ENCODE measurements around the gene COG8. TPM values are rescaled to one million over a fixed set of nuclear protein-coding genes. Genes with fewer than 3 reads are reported as not detected.
A peak's percentile ranks its signal among the peaks of the same experiment; 100 is the strongest.

COG8 gene
- total and polyA plus RNA-seq, 7 donors, result 9.6 to 57.6 (median 32.2) TPM

- intact Hi-C loops (cut with DNase I), result no loop called here
- H3K4me3 ChIP-seq, result no peak overlapping the region
- no peak for TF ChIP-seq EP300 (IDR thresholded peaks at IDR 0.05)
- TF ChIP-seq CTCF (IDR thresholded peaks at IDR 0.05), result no peak
- TF ChIP-seq POLR2A (IDR thresholded peaks at IDR 0.05), result no peak
- H3K9me3 ChIP-seq, result no peaks in the 10 kb centered on the region
- H3K27ac ChIP-seq, result no peak overlapping the region
- 92 to 94% methylated on average over 11 of the region's 11 CpGs for WGBS, 2 donors
- no peaks in the 10 kb centered on the region for H3K27me3 ChIP-seq
- peaks cover 0 to 28% (median 20%) of the 10 kb centered on the region in 4 donors for H3K4me1 ChIP-seq
- peak; percentile 34 for DNase-seq
- H3K36me3 ChIP-seq, result peaks cover 25 to 60% (median 36%) of the 10 kb centered on the region in 4 donors
Observed at GRCh38 chr16:69314534-69314933, 24.8 kb downstream of the COG8 start.

- Histone ChIP-seq H3K4me3 (no peak overlapping the region), H3K4me1 (peaks cover 0 to 28% (median 20%) of the 10 kb centered on the region in 4 donors), H3K27me3 (no peaks in the 10 kb centered on the region), H3K9me3 (no peaks in the 10 kb centered on the region), H3K27ac (no peak overlapping the region), H3K36me3 (peaks cover 14 to 49% (median 26%) of the 10 kb centered on the region in 4 donors)
- DNase-seq, result no peak
- TF ChIP-seq POLR2AphosphoS5 (IDR thresholded peaks at IDR 0.05) (no peak), EP300 (IDR thresholded peaks at IDR 0.05) (no peak), CTCF (IDR thresholded peaks at IDR 0.05) (no peak), POLR2A (IDR thresholded peaks at IDR 0.05) (no peak)
- 92 to 93% methylated on average over 5 of the region's 5 CpGs for WGBS, 2 donors
- intact Hi-C loops (cut with DNase I), result no loop called here
Observed at GRCh38 chr16:69313469-69313868, 25.9 kb downstream of the COG8 start.

- intact Hi-C loops (cut with DNase I), result loop anchor here (2.0 kb wide), 2 partner anchors 19 to 27 kb away; partner anchors contain the start of genes COG8, NIP7 and PDF
- H3K9me3 ChIP-seq, result no peaks in the 10 kb centered on the region
- peak; percentile 72 for DNase-seq
- H3K27me3 ChIP-seq, result no peaks in the 10 kb centered on the region
- WGBS, 2 donors, result 1% methylated on average over 59 of the region's 59 CpGs
- H3K36me3 ChIP-seq, result peaks cover 9 to 34% (median 13%) of the 10 kb centered on the region in 4 donors
- H3K4me1 ChIP-seq, result peaks cover 0 to 28% (median 20%) of the 10 kb centered on the region in 4 donors
- peak overlapping the region; percentile 74 to 89 (median 85) for H3K4me3 ChIP-seq
- TF ChIP-seq POLR2A (IDR thresholded peaks at IDR 0.05) (no peak), POLR2AphosphoS5 (IDR thresholded peaks at IDR 0.05) (no peak), CTCF (IDR thresholded peaks at IDR 0.05) (no peak), EP300 (IDR thresholded peaks at IDR 0.05) (no peak)
- H3K27ac ChIP-seq, result peak overlapping the region; percentile 87 to 93 (median 88)
Observed at GRCh38 chr16:69311533-69312387, 27.6 kb downstream of the COG8 start.

DNA sequence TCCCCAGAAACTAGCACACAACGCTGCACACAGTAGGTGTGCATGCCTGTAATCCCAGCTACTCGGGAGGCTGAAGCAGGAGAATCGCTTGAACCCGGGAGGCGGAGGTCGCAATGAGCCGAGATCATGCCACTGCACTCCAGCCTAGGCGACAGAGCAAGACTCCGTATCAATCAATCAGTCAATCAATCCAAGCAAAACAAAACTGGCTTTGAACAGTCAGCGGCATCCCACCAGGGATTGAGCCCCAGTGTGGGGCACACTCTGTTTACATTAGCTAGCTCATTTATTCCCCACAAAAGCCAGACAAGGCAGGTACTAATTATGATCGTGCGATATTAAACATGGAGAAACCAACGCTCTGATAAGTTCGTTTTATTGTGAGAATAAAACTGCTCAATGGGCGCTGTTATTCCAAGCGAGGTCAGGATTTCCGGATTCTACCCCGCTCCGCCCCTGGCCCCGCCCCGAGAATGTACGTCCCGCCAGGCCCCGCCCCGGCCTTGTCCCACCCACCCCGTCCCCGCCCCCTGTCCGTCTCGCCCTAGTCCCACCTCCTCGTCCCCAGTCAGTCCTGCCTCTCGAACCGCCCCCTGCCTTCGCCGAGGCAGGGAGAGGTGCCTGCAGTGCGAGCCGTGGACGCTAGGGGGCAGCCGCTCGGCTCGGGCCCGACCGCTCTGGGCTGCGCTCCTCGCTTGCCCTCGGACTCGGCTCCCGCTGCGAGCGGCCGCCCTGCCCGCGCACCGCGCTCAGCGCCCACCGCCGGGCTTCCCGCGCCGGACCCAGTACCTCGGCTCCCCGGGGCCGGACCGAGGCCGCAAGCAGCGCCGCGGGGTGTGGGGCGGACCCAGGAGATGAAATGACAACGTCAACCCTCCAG lies 28.5 kb downstream of the COG8 start, which contains the start of gene VPS4A:
VPS4A (plus strand) TSS at position 698 of the 880 bp plus-strand sequence; CDS start at position 860, 162 bp downstream.
- H3K4me3 ChIP-seq, result peak within 1 kb of the TSS; percentile 74 to 89 (median 85)
- TF ChIP-seq POLR2AphosphoS5 (IDR thresholded peaks at IDR 0.05) (peak; percentile 15 to 83 (median 60)), EP300 (IDR thresholded peaks at IDR 0.05) (no peak), POLR2A (IDR thresholded peaks at IDR 0.05) (peak in 1 of 2 donors; percentile 19), CTCF (IDR thresholded peaks at IDR 0.05) (peak; percentile 28 to 94 (median 50))
- H3K4me1 ChIP-seq, result peaks cover 0 to 28% (median 20%) of the 10 kb centered on the region in 4 donors
- peak; percentile 98 for DNase-seq
- no peaks in the 10 kb centered on the region for H3K9me3 ChIP-seq
- WGBS, 2 donors, result 8 to 10% methylated on average over 70 of the region's 70 CpGs
- no peaks in the 10 kb centered on the region for H3K27me3 ChIP-seq
- intact Hi-C loops (cut with DNase I), result loop anchor here (2.0 kb wide), 2 partner anchors 20 to 28 kb away; partner anchors contain the start of genes COG8, NIP7 and PDF
- peak within 1 kb of the TSS; percentile 87 to 93 (median 88) for H3K27ac ChIP-seq
- H3K36me3 ChIP-seq, result peaks cover 2 to 25% (median 5%) of the 10 kb centered on the region in 4 donors
